ENCODE data around the gene LIME1.
"Not testable (repeated sequence)": the region's sequence is repeated elsewhere in the genome, so short reads cannot be mapped to it uniquely, and the experiment has no call there.

Gene LIME1

GRCh38 chr20:63708301-63709148 lies 27.9 kb upstream of the LIME1 start:
- no peak for DNase-seq (ENCODE audit: low read depth)

- no peak for DNase-seq (ENCODE audit: low read depth)
Measured at GRCh38 chr20:63709149-63709527, 27.3 kb upstream of the LIME1 start.

GRCh38 chr20:63711085-63711645 lies 25.3 kb upstream of the LIME1 start:
- no peak for DNase-seq (ENCODE audit: low read depth)

GRCh38 chr20:63712191-63712590 lies 24.3 kb upstream of the LIME1 start:
- no peak for DNase-seq (ENCODE audit: low read depth)

GRCh38 chr20:63714858-63715257 lies 21.6 kb upstream of the LIME1 start:
- no peak for DNase-seq (ENCODE audit: low read depth)

GRCh38 chr20:63718996-63719395 lies 17.5 kb upstream of the LIME1 start:
- no peak for DNase-seq (ENCODE audit: low read depth)

GRCh38 chr20:63722967-63723622 lies 13.4 kb upstream of the LIME1 start:
- not testable (repeated sequence) for DNase-seq (ENCODE audit: low read depth)

GRCh38 chr20:63730189-63730733 lies 6.2 kb upstream of the LIME1 start:
- not testable (repeated sequence) for DNase-seq (ENCODE audit: low read depth)

GRCh38 chr20:63731410-63731809 lies 5.1 kb upstream of the LIME1 start:
- DNase-seq (ENCODE audit: low read depth), result no peak

- no peak for DNase-seq (ENCODE audit: low read depth)
Measured at GRCh38 chr20:63732118-63733095, 4.1 kb upstream of the LIME1 start.

GRCh38 chr20:63733117-63733516 lies 3.3 kb upstream of the LIME1 start:
- no peak for DNase-seq (ENCODE audit: low read depth)

- no peak for DNase-seq (ENCODE audit: low read depth)
Measured at GRCh38 chr20:63733579-63734081, 2.8 kb upstream of the LIME1 start.

GRCh38 chr20:63734111-63734945 lies 2.1 kb upstream of the LIME1 start:
- DNase-seq (ENCODE audit: low read depth), result no peak

GRCh38 chr20:63734946-63735858 lies 1.3 kb upstream of the LIME1 start:
- DNase-seq (ENCODE audit: low read depth), result no peak

- peak; percentile 57 for DNase-seq (ENCODE audit: low read depth)
Measured at GRCh38 chr20:63736893-63737694, 630 bp downstream of the LIME1 start.

GRCh38 chr20:63737695-63737944 lies 1.2 kb downstream of the LIME1 start:
- DNase-seq (ENCODE audit: low read depth), result no peak

- DNase-seq (ENCODE audit: low read depth), result peak; percentile 24
Measured at GRCh38 chr20:63737945-63738686, 1.7 kb downstream of the LIME1 start.

- peak; percentile 22 for DNase-seq (ENCODE audit: low read depth)
Measured at GRCh38 chr20:63738687-63739129, 2.2 kb downstream of the LIME1 start.
